Measurements from ENCODE around the gene CELF2.

The CELF2 gene

DNA sequence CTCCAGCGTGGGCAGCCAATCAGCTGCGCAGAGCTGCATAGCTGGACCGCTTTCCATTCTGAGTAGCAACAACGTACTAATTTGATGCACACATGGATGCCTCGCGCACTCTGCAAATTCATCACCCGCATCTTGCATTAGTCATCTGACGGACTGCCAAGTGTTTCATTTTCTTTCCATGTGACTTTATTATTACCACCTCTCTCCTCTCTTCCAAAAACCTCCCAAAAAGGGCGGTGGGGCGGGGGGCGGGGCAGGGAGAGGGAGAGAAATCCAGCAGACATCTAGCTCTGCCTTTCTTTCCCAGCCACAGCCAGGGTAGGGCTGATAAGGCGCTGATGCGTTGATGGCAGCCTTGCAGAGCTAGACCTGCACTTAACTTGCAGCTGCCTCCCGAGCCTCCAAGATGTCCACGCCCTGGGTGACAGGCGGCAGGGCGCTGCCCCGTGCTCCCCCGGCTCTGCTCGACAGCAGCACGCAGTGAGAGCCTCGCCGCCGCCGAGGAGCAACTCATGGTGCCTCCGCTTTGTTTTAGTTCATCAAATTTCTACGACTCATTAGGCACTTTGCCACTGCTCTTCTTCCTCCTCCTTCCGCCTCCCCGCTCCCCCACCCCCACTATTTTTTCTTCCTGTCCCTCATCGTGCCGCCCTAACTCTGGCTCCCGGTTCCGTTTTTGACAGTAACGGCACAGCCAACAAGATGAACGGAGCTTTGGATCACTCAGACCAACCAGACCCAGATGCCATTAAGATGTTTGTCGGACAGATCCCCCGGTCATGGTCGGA, 147.3 kb downstream of the CELF2 start:
- peak; percentile 83 for DNase-seq (ENCODE audit: low read depth)
- H3K4me3 ChIP-seq (ENCODE audit: low read depth, low read length) = peak overlapping the region; percentile 96
- TF ChIP-seq, protein P1, sequence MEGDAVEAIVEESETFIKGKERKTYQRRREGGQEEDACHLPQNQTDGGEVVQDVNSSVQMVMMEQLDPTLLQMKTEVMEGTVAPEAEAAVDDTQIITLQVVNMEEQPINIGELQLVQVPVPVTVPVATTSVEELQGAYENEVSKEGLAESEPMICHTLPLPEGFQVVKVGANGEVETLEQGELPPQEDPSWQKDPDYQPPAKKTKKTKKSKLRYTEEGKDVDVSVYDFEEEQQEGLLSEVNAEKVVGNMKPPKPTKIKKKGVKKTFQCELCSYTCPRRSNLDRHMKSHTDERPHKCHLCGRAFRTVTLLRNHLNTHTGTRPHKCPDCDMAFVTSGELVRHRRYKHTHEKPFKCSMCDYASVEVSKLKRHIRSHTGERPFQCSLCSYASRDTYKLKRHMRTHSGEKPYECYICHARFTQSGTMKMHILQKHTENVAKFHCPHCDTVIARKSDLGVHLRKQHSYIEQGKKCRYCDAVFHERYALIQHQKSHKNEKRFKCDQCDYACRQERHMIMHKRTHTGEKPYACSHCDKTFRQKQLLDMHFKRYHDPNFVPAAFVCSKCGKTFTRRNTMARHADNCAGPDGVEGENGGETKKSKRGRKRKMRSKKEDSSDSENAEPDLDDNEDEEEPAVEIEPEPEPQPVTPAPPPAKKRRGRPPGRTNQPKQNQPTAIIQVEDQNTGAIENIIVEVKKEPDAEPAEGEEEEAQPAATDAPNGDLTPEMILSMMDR (IDR thresholded peaks at IDR 0.05; ENCODE audit: low read depth, low read length) = no peak
- TF ChIP-seq, protein P2, sequence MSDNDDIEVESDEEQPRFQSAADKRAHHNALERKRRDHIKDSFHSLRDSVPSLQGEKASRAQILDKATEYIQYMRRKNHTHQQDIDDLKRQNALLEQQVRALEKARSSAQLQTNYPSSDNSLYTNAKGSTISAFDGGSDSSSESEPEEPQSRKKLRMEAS (IDR thresholded peaks at IDR 0.05; ENCODE audit: low read depth, low read length) = peak; percentile 61
- TF ChIP-seq POLR2A (IDR thresholded peaks at IDR 0.05; ENCODE audit: extremely low read depth, insufficient read length) = peak; percentile 34
- TF ChIP-seq MYC (IDR thresholded peaks at IDR 0.05; ENCODE audit: low read depth, low read length) = peak; percentile 18; the same call in 1 of the 2 replicates

DNA sequence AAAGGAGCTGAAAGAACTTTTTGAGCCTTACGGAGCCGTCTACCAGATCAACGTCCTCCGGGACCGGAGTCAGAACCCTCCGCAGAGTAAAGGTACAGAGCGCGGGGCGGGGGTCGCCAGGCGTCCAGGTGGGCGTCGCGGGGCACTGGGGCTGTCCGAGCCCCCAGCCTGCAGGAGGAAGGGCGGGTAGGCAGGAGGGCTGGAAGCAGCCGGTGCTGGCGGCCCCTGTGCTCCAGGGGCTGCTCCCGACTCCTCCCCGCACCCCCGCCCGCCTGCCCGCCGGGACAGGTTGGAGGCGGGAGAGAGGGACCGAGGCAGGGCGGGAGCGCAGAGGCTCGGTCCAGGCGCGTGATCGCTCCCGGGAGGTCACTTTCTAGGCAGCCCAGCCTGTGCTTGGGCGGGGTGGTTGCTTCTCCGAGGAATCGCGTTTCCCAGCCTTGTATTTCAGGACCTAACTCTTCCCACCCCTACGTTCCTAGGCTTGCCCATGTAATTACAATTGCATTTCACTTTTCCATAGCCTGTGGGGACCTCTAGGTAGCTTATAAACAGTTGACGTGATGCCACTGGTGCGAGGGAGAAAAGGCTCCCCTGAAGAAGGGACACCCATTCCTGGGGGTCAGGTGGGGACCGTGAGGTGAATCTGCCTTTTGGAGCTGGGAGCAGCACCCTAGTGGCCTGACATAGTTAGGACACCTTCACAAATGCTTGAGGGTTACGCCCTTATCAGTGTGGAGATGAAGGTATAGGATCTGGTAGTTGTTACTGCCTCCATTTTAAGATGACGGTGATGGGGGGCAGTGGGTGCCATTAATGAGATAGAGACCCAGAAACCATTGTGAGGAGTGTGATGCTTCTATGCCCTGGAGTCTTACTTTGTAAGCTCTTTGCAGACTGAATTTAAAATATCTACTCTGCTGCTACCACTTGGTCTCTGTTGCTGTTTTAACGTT, 148.2 kb downstream of the CELF2 start:
- peak overlapping the region; percentile 96 for H3K4me3 ChIP-seq (ENCODE audit: low read depth, low read length)
- peak; percentile 85 for DNase-seq (ENCODE audit: low read depth)
- TF ChIP-seq, protein P1 (IDR thresholded peaks at IDR 0.05; ENCODE audit: low read depth, low read length) = peak; percentile 41
- TF ChIP-seq MYC (IDR thresholded peaks at IDR 0.05; ENCODE audit: low read depth, low read length) = no peak

DNA sequence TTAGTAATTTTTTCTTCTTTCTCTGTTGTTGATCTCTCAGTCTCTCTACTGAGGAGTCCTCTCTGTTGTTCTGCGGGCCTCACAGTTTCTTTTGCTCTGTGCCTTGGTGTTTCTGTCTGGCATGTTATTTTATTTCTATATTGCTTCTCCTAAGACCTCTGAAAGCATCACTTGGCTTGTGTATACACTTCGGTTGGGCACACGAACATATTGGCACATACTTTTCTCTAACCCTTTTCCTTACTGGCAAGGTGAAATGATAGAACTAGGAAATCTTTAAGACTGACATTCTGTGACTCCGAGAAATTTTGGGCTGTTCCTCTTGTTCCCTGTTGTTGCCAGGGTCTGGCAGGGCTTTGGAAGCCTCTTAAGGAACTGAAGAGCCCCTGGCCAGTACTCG, 148.9 kb downstream of the CELF2 start:
- peak overlapping the region; percentile 96 for H3K4me3 ChIP-seq (ENCODE audit: low read depth, low read length)
- no peak for DNase-seq (ENCODE audit: low read depth)
- TF ChIP-seq MYC (IDR thresholded peaks at IDR 0.05; ENCODE audit: low read depth, low read length) = no peak
- no peak for TF ChIP-seq POLR2A (IDR thresholded peaks at IDR 0.05; ENCODE audit: extremely low read depth, insufficient read length)

DNA sequence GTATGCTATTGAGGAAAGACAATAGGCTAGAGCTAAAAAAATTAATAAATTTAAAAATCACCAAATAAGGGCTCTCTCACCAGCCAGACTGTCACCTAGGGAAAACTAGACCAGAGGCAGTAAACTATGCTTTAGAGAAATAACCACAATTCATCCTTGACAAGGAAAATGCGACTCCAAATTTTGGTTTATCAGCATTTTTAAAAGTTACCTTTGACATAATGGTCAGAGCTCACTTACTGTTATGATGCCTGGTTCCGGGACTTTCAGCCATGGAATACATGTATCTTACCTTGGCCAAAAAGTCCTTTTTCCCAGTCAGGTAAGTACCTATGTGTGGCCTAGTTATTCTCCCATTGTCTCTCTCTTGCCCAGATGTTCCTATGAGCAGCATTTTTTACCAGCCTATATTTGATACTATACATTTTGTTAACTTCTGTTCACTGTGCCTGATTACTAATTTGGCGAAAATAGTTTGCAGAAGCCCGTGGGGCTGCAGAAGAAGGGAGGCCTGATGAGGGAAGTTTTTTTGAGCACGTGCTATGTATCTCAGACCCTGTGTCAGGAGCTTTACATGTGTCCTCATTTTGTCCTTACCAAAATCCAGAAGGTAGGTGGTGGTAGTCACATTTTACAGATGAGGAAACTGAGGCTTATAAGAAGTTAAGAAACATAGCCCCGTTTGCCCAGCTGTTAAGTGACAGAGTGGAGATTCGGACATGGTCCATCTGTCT, 149.7 kb downstream of the CELF2 start:
- peak overlapping the region; percentile 96 for H3K4me3 ChIP-seq (ENCODE audit: low read depth, low read length)
- TF ChIP-seq POLR2A (IDR thresholded peaks at IDR 0.05; ENCODE audit: extremely low read depth, insufficient read length) (no peak), MYC (IDR thresholded peaks at IDR 0.05; ENCODE audit: low read depth, low read length) (peak; percentile 61; the same call in 1 of the 2 replicates)
- TF ChIP-seq, protein P2 (IDR thresholded peaks at IDR 0.05; ENCODE audit: low read depth, low read length) = peak; percentile 90
- TF ChIP-seq, protein P1 (IDR thresholded peaks at IDR 0.05; ENCODE audit: low read depth, low read length) = no peak
- no peak for DNase-seq (ENCODE audit: low read depth)

DNA sequence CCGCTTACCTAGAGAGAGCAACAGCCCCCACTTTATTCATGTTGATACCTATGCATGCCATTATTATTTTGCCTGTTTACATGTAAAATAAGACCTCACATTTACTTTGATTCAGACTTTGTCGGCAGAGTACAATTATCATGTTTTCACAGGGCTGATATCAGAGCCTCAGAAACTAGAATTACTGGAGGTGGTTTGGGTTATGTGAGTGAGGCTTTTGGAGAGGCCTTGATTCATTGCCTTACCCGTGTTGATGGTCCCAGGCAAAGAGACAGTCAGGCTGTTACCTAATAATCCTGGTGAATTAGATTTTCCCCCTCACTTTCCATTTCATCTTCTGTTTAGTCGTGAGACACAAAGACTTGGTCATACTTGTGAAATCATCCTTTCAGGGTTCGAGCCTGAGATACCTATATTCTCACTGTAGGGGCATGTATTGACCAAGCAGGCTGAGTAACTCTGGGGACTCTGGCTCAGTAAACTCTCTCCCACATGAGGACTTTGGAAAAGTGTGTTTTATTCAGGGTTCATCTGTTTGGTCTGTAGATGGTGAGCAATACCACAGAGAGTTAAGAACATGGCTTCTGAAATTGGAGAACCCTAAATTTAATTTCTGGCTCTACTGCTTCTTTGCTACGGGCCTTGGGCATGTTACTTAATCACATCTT, 150.9 kb downstream of the CELF2 start:
- DNase-seq (ENCODE audit: low read depth) = no peak
- H3K4me3 ChIP-seq (ENCODE audit: low read depth, low read length) = peak overlapping the region; percentile 96
- TF ChIP-seq, protein P2 (IDR thresholded peaks at IDR 0.05; ENCODE audit: low read depth, low read length) = no peak
- TF ChIP-seq, protein P1 (IDR thresholded peaks at IDR 0.05; ENCODE audit: low read depth, low read length) = no peak
- TF ChIP-seq MYC (IDR thresholded peaks at IDR 0.05; ENCODE audit: low read depth, low read length) (no peak), POLR2A (IDR thresholded peaks at IDR 0.05; ENCODE audit: extremely low read depth, insufficient read length) (no peak)

Data from NB4 (cell line).